HG03108 (cell line): ENCODE data around the gene SLC24A3.

Experiments
- ATAC-seq: cut with Tn5 transposase; IDR thresholded peaks from one replicate; pipeline ENCODE4 v1.9.1; 2021; ENCODE audit warnings: moderate library complexity; ENCODE audit not compliant: unreplicated experiment

Gene SLC24A3

DNA sequence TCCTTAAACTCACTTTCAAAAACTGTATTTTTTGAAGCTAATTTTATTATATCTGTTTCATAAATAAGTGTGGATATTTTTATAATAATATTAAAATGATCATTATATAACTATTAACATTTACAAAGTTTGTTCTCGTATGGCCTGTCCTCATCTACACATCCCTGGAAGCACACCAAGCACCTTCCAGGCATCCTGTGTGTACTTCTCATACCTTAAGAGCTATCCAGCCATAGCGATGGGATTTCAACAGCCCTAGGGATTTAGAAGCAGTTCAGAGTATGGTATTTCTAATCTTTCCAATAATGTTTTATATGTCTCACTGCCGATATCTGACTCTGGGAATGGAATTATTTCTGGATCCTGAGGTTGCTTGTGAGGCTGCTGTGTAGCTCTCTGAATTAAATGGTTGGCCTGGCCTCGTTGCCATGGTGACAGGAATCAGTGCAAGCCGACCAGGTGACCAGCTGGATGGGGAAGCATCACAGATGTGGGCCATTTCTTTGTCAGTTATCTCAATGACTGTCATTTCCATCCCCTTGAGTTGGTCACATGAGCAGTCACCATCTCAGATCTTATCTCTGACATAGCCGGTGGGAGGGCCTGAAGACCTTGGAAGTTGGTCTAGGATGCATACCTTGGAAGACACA, 280.4 kb downstream of the SLC24A3 start:
- no peak for ATAC-seq

DNA sequence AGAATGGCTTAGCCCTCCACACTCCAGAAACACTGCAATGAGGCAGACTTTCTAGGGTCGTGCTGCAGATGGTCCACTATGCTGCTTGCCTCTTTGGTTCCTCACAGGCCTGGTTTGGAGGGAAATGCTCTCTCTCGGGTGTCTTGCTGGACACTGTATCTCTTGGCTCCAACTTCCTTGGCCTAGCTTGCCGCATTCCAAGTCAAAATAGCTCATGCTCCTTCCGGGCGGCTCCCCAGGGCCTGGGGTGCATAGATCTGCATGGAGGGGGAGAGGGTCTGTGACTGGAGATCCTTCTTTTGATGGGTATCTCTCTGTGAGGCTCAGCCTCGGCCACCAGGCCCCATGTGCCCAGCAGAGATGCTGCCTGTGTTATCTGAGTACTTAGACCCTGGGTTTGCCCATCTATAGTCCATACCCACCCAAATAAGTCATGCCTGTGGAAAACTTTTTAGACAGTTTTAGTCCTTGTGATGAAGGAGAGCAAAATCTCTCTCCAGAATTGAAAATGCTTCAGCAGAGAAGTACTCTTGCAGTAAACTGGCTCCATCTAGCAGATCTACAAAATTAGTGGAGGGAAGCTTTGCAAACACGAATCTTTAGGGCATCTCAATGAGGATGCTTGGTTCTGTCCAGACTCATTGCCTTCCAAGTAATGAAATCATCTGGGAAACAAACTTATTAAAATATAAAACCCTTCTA, 281.5 kb downstream of the SLC24A3 start:
- no peak for ATAC-seq

DNA sequence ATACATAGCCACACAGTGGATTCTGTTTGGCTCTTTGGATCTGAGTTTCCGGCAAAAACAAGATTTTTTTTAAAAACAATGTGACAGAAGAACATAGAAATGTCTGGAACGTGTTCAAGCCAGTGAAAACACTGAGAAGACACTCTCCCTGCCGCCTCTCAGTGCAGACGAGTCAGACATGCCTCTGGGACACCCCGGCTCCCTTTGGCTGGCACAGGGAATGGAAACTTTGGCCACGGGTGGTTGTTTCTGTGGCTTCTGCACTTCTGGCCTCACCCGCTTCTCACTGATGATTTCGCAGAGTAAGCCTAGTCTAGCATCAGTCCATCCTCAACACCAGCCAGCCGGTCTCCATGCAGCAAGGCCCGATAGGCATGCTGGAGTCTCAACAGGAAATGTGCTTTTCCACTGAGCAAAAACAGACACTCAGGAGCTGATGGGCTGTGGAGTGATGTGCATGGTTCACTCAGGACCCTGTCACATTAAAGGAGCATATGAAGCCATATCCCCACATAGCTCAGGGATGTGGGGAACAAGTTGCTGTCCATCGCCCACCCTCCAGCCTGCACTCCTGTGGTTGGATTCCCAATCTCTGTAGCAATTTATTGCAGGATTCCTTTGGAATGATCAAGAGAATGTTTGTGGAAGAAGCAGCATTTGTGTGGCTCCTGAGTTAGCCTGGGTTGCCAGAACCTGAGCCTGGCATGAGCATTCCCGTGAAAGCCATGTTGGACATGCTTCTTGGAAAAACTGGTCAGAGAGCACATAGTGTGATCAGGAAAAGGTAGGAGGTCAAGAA, 283.7 kb downstream of the SLC24A3 start:
- ATAC-seq = no peak

DNA sequence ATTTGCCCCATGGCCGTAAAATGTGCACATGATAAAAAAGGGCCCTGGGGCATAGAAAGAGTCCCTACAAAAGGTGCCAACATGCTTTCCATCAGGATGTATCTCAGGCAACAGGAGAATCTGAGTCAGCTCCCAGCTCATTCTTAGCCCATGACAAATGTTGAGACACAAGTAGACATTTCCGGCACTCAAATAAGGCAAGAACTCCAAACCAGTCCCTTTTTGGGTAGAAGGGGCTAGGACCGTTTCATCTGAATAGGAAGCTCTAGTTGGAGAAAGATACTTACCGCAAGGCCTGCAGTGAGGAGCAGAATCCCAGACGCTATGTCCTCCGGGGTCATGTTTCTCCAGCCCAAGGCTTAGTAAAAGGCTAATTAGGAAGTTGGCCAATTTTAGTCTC, 284.6 kb downstream of the SLC24A3 start:
- no peak for ATAC-seq

DNA sequence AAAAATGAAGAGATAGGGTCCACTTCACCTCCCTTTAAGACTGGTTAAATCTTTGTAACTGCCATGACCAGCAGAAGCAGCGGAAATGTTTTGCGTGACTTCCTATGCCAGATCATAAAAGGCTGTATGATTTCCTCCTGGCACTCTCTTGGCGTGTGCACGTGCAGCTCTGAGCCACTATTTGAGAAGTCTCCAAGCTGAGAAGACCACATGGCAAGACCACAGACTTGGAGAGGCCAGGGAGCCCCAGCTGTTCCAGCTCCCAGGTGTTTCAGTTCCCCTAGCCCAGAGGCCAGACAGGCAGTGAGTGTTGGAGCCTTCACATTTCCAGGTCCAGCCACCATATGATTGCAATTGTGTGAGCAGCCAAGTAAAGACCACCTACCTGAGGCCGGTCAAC, 286.3 kb downstream of the SLC24A3 start:
- ATAC-seq = no peak

DNA sequence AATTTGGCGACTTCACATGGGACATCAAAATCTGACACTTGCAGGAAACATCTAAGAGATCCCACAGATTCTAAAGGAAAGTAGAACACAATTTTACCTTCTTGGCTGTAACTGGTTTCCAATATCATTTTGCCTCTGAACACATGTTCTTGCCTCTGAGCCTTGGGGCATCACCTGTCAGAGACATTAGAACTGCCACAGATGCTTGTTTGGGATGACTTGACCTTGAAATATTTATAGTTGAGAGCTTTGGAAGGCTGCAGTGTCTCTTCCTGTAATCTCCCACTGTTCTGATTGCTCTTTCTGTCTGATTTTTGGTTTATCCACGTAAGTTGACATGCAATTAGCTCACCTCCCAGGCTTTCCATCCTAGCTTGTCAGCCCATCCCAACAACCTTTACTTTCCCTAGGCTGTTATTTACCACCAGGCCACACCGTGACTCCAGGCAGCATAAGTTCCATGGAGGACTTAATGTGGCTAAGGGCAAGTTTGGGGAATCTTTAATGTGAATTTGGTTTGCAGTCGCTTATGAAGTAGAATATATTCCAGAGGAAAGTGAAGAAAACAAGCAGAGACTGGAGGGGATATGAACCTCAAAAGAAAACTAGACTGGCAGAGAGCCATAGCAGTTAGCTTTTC, 289.2 kb downstream of the SLC24A3 start:
- ATAC-seq = no peak

DNA sequence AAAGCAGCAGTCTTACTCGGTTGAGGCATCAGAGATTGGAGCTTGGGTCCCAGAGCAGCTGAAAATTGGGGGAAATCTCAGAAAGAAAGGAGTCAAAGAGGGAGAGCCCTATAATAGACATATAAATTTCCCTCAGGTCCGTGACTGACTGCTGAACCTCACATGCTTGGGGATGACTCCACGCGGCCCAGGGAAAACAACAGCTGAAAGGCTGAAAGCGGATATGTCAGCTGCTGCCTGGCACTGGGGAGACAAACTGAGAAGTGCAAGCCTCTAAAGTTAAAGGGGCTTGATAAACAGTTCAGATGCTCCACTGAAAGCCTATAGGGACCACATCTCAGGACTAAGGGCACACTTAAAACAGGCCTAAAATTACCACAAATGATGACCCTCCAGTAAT, 289.7 kb downstream of the SLC24A3 start:
- ATAC-seq = no peak

DNA sequence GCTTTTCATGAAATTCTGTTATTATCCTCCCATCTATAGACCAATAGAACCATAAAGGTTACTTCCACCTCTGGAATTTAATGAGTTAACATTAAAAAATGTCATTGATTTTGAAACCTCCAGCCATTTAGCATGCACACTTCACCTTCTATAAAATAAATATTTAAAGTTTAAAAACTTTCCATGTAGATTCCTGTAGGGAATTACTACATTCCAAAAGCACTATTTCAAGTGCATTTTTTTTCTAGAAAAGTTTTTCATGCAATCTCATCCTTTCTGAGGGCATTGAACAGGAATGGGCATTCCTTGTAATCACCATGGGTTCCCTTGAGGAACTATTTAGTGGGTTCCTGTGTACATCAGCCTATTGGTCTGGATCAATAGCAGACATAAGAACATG, 291.8 kb downstream of the SLC24A3 start:
- ATAC-seq = no peak

DNA sequence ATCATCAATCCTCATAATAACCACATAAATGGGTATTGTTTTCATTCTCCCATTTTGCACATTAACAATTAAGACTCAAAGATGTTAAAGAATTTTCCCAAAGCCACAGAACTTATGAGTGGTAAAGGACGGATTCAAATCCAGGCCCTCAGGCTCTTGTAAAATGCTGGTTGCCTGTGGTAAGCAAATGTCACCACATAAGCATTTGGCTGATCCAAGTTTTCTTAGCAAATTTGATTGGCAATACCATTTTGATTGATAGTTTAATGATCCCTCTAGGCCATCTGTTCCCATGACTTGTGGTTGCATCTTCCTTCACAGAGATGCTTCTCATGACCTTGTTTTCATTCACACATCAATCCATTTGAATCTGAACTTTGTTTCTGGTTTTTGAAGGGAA, 293.6 kb downstream of the SLC24A3 start:
- ATAC-seq = no peak

DNA sequence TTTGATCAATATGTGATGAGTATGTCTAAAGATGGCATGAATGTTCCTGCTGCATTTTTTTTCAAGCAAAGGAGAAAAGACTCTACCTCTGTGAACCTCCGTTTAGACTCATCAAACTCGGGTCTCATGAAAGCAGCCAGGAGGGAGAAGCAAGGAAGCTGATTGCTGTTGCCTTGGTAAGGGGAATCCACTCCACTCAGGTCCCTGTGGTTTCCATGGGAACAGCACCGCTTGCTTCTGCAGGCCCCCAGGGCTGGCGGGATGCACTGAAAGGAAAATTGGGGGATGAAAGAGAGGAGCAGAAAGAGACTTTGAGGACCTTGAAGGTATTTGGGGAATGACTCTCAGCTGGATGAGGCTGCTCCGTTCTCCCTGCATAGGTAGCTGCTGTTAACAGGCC, 296.0 kb downstream of the SLC24A3 start:
- no peak for ATAC-seq

DNA sequence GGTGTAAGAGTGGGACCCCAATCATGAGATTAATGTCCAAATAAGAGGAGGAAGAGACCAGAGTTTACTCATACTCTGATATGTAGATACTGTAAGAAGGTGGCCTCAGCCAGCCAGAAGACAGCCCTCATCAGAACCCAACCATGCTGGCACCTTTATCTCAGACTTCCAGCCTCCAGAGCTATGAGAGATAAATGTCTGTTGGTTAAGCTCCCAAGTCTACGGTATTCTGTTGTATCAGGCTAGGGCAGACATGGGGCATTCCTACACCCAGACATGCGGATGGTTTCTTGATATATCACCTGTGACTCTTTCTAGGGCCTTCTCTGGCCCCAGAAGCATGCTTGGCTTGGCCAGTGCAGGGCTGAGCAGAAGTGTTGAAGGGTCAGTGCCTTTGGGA, 298.2 kb downstream of the SLC24A3 start:
- no peak for ATAC-seq

DNA sequence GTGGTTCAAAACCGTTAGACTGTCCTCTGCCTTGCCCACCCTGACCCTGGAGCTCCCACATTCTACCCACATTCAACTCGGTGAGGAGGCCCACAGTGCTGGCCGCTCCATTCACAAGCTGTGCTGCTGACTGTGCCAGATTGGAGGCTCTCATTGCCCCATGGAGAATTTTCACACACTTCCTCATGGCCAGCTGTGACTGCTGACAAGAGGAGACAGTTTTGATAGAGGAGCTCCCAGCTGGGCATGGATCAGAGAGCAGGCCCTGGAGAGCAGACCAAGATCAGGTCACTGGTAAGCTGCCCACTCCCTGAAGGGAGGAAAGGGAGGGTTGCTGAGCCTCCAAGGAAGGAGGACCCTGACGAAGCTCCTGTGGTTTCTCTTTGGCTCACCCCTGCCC, 299.5 kb downstream of the SLC24A3 start:
- ATAC-seq = no peak

DNA sequence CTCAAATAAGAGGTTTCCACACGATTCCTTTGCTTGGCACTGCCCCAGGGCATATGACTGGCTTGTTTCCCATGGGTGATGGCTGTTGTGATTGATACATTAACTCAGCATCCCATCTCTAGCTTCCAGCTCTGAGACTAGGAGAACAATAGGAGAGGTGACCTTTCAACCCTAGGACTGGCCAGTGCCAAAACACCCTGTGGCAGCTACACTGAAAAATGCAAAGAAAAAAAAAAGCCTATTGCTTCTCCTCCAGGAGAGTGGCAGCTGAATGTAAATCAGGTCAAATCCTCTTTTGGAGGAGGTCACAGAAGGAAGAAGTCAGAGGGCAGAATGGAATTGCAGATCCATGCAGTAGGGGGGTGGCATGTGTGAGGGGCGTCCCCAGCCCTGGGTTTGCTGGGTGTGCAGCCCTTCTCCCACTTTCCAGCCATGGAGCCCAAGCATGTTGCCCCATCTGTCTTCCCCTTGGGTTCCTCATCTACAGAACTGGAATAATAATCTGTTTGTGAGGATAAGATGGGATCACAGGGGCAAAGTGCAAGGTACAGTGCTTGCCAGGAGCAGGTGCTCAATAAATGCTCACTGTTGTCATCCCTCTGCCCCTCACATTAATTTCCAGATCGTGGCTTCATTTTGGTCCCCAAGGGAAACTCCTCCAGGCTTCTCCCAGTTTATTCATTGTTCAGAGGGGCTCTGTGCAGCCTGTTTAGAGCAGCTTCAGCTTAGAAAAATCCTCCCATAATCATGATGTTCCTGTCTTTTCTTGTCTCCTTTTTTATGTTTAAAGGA, 300.6 kb downstream of the SLC24A3 start:
- ATAC-seq = no peak

DNA sequence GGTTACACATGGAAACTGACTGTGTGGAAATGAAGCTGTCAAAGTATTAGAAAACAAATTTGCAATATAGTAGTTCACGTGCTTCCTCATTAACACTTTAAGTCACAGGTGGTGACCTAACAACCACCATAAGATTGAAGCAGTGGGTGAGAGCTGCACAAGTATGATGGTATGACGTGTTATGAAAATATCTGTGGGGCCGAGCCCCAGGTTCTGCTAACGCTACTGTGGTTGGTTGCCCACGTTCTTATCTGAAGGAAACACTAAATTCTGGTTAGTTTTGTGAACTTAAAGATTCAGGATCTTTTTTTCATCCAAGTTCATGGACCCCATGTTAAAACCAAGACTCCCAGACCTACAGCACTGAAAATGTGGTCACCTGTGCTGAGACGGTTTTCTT, 302.6 kb downstream of the SLC24A3 start:
- no peak for ATAC-seq

DNA sequence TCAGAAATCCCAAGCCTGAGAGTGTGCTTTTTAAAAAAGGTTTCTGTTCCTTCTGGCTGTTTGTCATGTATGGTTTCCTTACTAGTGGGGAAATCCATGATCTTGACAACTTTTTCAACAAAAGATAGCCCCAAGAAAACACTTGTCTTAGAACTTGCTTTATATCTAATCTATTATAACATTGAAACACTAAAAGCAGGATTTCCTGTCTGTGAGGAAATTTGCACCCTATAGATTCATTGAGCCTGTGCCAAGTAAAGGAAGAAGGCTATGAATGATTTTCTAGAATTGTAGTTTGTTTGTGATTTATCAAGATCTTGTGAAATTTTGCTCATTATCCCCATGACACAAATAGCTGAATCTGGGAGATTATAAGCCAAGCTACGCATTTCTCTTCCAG, 307.0 kb downstream of the SLC24A3 start:
- ATAC-seq = no peak

DNA sequence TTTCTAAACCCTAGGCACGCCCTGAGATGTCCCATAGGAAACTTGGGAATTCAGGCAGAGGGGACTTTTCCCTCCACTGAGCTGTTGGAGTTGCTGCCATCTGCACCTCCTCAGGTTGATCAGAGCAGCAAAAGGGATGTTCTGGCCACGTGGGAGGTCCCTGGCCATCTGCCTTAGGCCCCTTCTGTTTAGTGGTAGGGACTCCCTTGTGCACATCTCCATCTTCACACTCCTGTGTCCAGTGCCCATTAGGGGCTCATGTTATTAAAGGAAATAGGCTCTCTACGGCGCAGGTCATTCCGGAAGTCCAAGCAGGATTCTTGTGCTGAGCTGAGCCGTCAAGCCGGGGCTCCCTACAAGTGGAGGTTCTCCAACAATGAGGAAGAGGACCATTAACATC, 307.8 kb downstream of the SLC24A3 start:
- ATAC-seq = no peak

DNA sequence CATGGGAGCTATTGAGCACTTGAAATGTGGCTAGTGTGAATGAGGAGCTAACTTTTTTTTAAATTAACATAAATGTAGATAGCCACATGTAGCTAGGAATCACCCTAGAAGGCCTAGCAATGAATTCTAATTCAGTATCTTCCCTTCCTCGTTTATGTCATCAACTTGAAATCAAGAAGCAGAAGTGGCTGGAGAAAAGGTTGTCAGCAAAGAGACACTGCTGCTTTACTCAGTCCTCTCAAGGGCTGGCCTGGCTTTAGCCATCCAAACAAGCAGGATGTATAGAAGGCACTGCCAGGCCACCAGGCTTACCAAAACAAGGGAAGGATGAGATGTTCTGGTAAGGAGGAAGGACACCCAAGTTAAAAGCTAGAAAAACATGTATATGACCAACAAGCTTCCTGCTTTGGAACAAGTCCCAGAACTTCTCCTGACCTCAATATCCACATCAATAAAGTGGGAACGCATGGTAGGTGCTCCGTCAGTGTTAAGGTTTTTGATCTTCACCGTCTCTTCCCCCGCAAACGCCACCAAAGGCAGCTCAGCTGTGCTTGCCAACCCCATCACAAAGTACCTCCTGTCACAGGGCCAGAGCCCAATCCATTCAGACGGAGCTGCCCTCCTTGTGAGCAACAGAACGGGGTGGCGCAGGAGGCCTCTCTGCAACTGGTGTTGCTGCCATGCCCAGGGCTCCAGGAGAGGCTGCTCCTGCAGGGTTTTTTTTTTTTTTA, 309.8 kb downstream of the SLC24A3 start:
- ATAC-seq = no peak

DNA sequence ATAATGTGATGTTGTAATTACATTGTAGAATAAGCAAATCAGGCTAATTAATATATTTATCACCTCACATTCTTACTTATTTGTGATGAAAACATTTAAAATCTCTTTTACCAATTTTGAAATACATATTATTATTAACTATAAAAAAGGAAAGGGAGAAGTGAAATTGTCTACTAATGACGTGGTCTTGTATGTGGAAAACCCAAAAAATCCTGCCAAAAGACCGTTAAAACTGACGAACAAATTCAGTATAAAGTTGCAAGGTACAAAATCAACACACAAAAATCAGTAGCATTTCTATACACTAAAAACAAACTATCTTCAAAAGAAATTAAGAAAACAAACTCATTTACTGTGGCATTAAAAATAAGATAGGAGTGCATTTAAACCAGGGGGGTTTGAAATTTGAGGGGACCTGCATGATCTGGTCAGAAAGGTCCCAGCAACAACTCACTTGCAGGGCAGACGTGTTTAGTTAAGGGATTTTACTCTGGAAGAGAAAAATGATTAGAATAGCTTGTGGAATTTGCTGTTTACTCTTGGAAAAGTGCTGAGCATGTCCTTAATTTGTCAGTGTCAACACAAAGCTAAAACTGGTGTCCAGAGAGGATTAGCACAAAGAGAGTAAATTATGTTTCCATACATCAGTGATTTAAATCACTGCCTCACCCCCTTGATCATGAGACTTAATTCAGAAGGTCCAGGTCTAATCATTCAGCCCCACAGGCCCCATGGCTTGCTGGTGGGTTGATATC, 310.6 kb downstream of the SLC24A3 start:
- no peak for ATAC-seq

DNA sequence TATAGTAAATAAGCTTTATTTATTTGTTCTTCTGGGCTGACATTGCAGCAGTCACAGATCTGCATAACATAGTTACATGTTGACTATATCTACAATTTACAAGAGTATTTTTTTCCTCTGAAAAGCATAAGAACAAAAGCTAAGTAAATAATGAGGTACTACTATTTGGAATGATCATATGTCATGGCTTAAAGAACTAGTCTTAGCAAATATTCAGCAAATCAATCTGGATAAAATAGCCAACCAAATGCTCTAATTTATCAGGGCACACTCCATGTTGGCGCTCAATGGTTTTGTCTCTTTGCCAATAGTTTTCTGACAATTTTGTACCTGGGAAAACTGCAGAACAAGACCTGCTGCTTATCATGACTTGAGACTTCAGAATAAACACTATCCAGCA, 312.2 kb downstream of the SLC24A3 start:
- no peak for ATAC-seq
